PFSK-1 (cell line): ENCODE results near the gene MIGA1.

Experiments
- FOXP2 ChIP-seq: optimal IDR thresholded peaks from 2 replicates; pipeline ENCODE3; 2011; ENCODE audit warnings: borderline replicate concordance, control low read depth, inconsistent platforms; ENCODE audit not compliant: insufficient read depth; ENCODE audit errors: extremely low read length, extremely low read depth
- POLR2AphosphoS5 ChIP-seq: IDR thresholded peaks from 2 replicates; pipeline ENCODE4 v1.6.1; 2012; ENCODE audit warnings: low read depth, mild to moderate bottlenecking, control low read depth, low read length, moderate library complexity
- REST ChIP-seq, 2 experiments: IDR thresholded peaks; 2 replicates each; pipeline versions ENCODE4 v1.6.1 to v1.8.0; 2011 to 2012; ENCODE audit warnings: low read depth in 2 of 2, low read length in 2 of 2, control low read depth in 1 of 2, inconsistent platforms in 1 of 2, mild to moderate bottlenecking in 1 of 2, moderate library complexity in 1 of 2; ENCODE audit not compliant: insufficient read depth in 1 of 2
- SIN3A ChIP-seq: IDR thresholded peaks from 2 replicates; pipeline ENCODE4 v1.6.1; 2012; ENCODE audit warnings: mild to moderate bottlenecking, low read length, moderate library complexity, borderline replicate concordance; ENCODE audit not compliant: insufficient read depth
- TAF1 ChIP-seq: IDR thresholded peaks from 2 replicates; pipeline ENCODE4 v1.6.1; 2012; ENCODE audit warnings: low read length, control low read depth, borderline replicate concordance; ENCODE audit not compliant: insufficient read depth

The MIGA1 gene

GRCh38 chr1:77906019-77906545 is 126.6 kb downstream of the MIGA1 start:
- no peak for TF ChIP-seq FOXP2
- TF ChIP-seq SIN3A: no peak
- no peak for TF ChIP-seq POLR2AphosphoS5
- no peak for TF ChIP-seq TAF1
- no peak for TF ChIP-seq REST (IDR thresholded peaks at IDR 0.05; ENCODE audit: insufficient read depth in 1 of 2, low read depth in 2 of 2, low read length in 2 of 2)

GRCh38 chr1:77906624-77907023 is 127.2 kb downstream of the MIGA1 start:
- TF ChIP-seq FOXP2: no peak
- no peak for TF ChIP-seq REST (IDR thresholded peaks at IDR 0.05; ENCODE audit: insufficient read depth in 1 of 2, low read depth in 2 of 2, low read length in 2 of 2)
- TF ChIP-seq TAF1: no peak
- TF ChIP-seq SIN3A: no peak
- TF ChIP-seq POLR2AphosphoS5: no peak

- no peak for TF ChIP-seq FOXP2
- no peak for TF ChIP-seq SIN3A
- no peak for TF ChIP-seq TAF1
- TF ChIP-seq POLR2AphosphoS5: no peak
- TF ChIP-seq REST (IDR thresholded peaks at IDR 0.05; ENCODE audit: insufficient read depth in 1 of 2, low read depth in 2 of 2, low read length in 2 of 2): no peak
Observed at GRCh38 chr1:77910116-77910515, 130.7 kb downstream of the MIGA1 start.

GRCh38 chr1:77925518-77925917 is 146.1 kb downstream of the MIGA1 start:
- no peak for TF ChIP-seq POLR2AphosphoS5
- TF ChIP-seq TAF1: no peak
- no peak for TF ChIP-seq FOXP2
- no peak for TF ChIP-seq REST (IDR thresholded peaks at IDR 0.05; ENCODE audit: insufficient read depth in 1 of 2, low read depth in 2 of 2, low read length in 2 of 2)
- no peak for TF ChIP-seq SIN3A

- TF ChIP-seq SIN3A (no peak), POLR2AphosphoS5 (no peak), TAF1 (no peak), FOXP2 (no peak), REST (IDR thresholded peaks at IDR 0.05; ENCODE audit: insufficient read depth in 1 of 2, low read depth in 2 of 2, low read length in 2 of 2) (no peak)
Observed at GRCh38 chr1:77925956-77926355, 146.5 kb downstream of the MIGA1 start.
